ENCODE results near the gene CHST12. TPM values are rescaled to one million over a fixed set of nuclear protein-coding genes. Genes with fewer than 3 reads are reported as not detected.

Gene CHST12
- total and polyA plus RNA-seq, 7 donors: 6.6 to 12.0 (median 8.2) TPM

- Histone ChIP-seq H3K36me3 (ENCODE audit: insufficient read depth in 1 of 2, low read depth in 1 of 2) (no peaks in the 10 kb centered on the region), H3K4me3 (no peak overlapping the region), H3K27me3 (ENCODE audit: insufficient read depth in 3 of 3, low read length in 2 of 3) (peaks cover 0 to 61% (median 12%) of the 10 kb centered on the region in 3 donors), H3K4me1 (peaks cover 14% of the 10 kb centered on the region), H3K27ac (no peak overlapping the region), H3K9me3 (no peaks in the 10 kb centered on the region)
- intact Hi-C loops (cut with DNase I): no loop called here
- 75 to 78% (median 77%) methylated on average over 10 of the region's 10 CpGs for whole genome bisulfite sequencing, 3 donors
- no peak for DNase-seq
- ATAC-seq: no peak
- TF ChIP-seq CTCF (IDR thresholded peaks at IDR 0.05): no peak
Measured at GRCh38 chr7:2482725-2483451, 79.5 kb downstream of the CHST12 start.

- Histone ChIP-seq H3K4me3 (no peak overlapping the region), H3K9me3 (no peaks in the 10 kb centered on the region), H3K27ac (no peak overlapping the region), H3K27me3 (ENCODE audit: insufficient read depth in 3 of 3, low read length in 2 of 3) (peaks cover 0 to 61% (median 9%) of the 10 kb centered on the region in 3 donors), H3K4me1 (peaks cover 15% of the 10 kb centered on the region), H3K36me3 (ENCODE audit: insufficient read depth in 1 of 2, low read depth in 1 of 2) (no peaks in the 10 kb centered on the region)
- 38 to 51% (median 47%) methylated on average over 5 of the region's 5 CpGs for WGBS, 3 donors
- no peak for DNase-seq
- intact Hi-C loops (cut with DNase I): no loop called here
- TF ChIP-seq CTCF (IDR thresholded peaks at IDR 0.05): no peak
- no peak for ATAC-seq
Measured at GRCh38 chr7:2483494-2483893, 80.1 kb downstream of the CHST12 start.

GRCh38 chr7:2484868-2485267 is 81.5 kb downstream of the CHST12 start:
- Histone ChIP-seq H3K27ac (no peak overlapping the region), H3K9me3 (no peaks in the 10 kb centered on the region), H3K4me3 (no peak overlapping the region), H3K4me1 (peaks cover 9% of the 10 kb centered on the region), H3K36me3 (ENCODE audit: insufficient read depth in 1 of 2, low read depth in 1 of 2) (no peaks in the 10 kb centered on the region), H3K27me3 (ENCODE audit: insufficient read depth in 3 of 3, low read length in 2 of 3) (peaks cover 0 to 48% (median 4%) of the 10 kb centered on the region in 3 donors)
- 85 to 88% (median 86%) methylated on average over 12 of the region's 12 CpGs for WGBS, 3 donors
- intact Hi-C loops (cut with DNase I): no loop called here
- TF ChIP-seq CTCF (IDR thresholded peaks at IDR 0.05): no peak
- DNase-seq (no peak), ATAC-seq (no peak)

GRCh38 chr7:2487586-2488271 is 84.3 kb downstream of the CHST12 start:
- Histone ChIP-seq H3K9me3 (no peaks in the 10 kb centered on the region), H3K36me3 (ENCODE audit: insufficient read depth in 1 of 2, low read depth in 1 of 2) (no peaks in the 10 kb centered on the region), H3K27me3 (ENCODE audit: insufficient read depth in 3 of 3, low read length in 2 of 3) (peaks cover 0 to 22% (median 3%) of the 10 kb centered on the region in 3 donors), H3K4me3 (no peak overlapping the region), H3K27ac (peak overlapping the region; percentile 30), H3K4me1 (peaks cover 9% of the 10 kb centered on the region)
- intact Hi-C loops (cut with DNase I): no loop called here
- no peak for TF ChIP-seq CTCF (IDR thresholded peaks at IDR 0.05)
- DNase-seq: peak in 1 of 2 donors; percentile 82
- peak; percentile 15 to 69 (median 48) for ATAC-seq
- 1 to 11% (median 5%) methylated on average over 11 to 14 of the region's 14 CpGs for WGBS, 3 donors

Data from psoas muscle (tissue), 8 donors.